Measurements from ENCODE around the gene XCR1. TPM values are rescaled to one million over a fixed set of nuclear protein-coding genes. Genes with fewer than 3 reads are reported as not detected.

XCR1 gene
- total and polyA plus RNA-seq, 2 donors from 2014 or later = 1.4 TPM; not detected in 1

- FAIRE-seq (no peak), DNase-seq (no peak)
- H3K9ac ChIP-seq (ENCODE audit: low read length in 3 of 3) = no peak overlapping the region
- no peak overlapping the region for H3K27ac ChIP-seq (ENCODE audit: low read depth in 2 of 2, low read length in 2 of 2)
- H3K4me3 ChIP-seq (ENCODE audit: low read length in 3 of 3) = no peak overlapping the region
- H3K27me3 ChIP-seq (ENCODE audit: control insufficient read depth, insufficient read depth, low read length) = no peaks in the 10 kb centered on the region
- H3K36me3 ChIP-seq (ENCODE audit: control insufficient read depth in 2 of 3, insufficient read depth in 3 of 3, low read length in 3 of 3) = no peaks in the 10 kb centered on the region
- TF ChIP-seq CTCF (IDR thresholded peaks at IDR 0.05; ENCODE audit: borderline replicate concordance, extremely low read depth, insufficient read depth) = no peak
- intact Hi-C loops (cut with DNase I) = no loop called here
- no peaks in the 10 kb centered on the region for H3K4me1 ChIP-seq (ENCODE audit: control insufficient read depth in 2 of 3, insufficient read depth in 2 of 3, low read depth in 1 of 3, low read length in 3 of 3)
- H3K9me3 ChIP-seq (ENCODE audit: control insufficient read depth in 2 of 3, insufficient read depth in 1 of 3, low read length in 3 of 3) = no peaks in the 10 kb centered on the region
Observed at GRCh38 chr3:46013316-46014094, 13.8 kb downstream of the XCR1 start.

- Histone ChIP-seq H3K9ac (ENCODE audit: low read length in 3 of 3) (no peak overlapping the region), H3K4me1 (ENCODE audit: control insufficient read depth in 2 of 3, insufficient read depth in 2 of 3, low read depth in 1 of 3, low read length in 3 of 3) (no peaks in the 10 kb centered on the region), H3K9me3 (ENCODE audit: control insufficient read depth in 2 of 3, insufficient read depth in 1 of 3, low read length in 3 of 3) (no peaks in the 10 kb centered on the region), H3K27me3 (ENCODE audit: control insufficient read depth, insufficient read depth, low read length) (no peaks in the 10 kb centered on the region), H3K27ac (ENCODE audit: low read depth in 2 of 2, low read length in 2 of 2) (no peak overlapping the region), H3K36me3 (ENCODE audit: control insufficient read depth in 2 of 3, insufficient read depth in 3 of 3, low read length in 3 of 3) (no peaks in the 10 kb centered on the region), H3K4me3 (ENCODE audit: low read length in 3 of 3) (no peak overlapping the region)
- no peak for FAIRE-seq
- no peak for TF ChIP-seq CTCF (IDR thresholded peaks at IDR 0.05; ENCODE audit: borderline replicate concordance, extremely low read depth, insufficient read depth)
- intact Hi-C loops (cut with DNase I) = no loop called here
- DNase-seq = no peak
Observed at GRCh38 chr3:46012246-46012645, 15.0 kb downstream of the XCR1 start.

- DNase-seq = no peak
- TF ChIP-seq CTCF (IDR thresholded peaks at IDR 0.05; ENCODE audit: borderline replicate concordance, extremely low read depth, insufficient read depth) = no peak
- Histone ChIP-seq H3K36me3 (ENCODE audit: control insufficient read depth in 2 of 3, insufficient read depth in 3 of 3, low read length in 3 of 3) (no peaks in the 10 kb centered on the region), H3K9ac (ENCODE audit: low read length in 3 of 3) (no peak overlapping the region), H3K4me3 (ENCODE audit: low read length in 3 of 3) (no peak overlapping the region), H3K4me1 (ENCODE audit: control insufficient read depth in 2 of 3, insufficient read depth in 2 of 3, low read depth in 1 of 3, low read length in 3 of 3) (no peaks in the 10 kb centered on the region), H3K27ac (ENCODE audit: low read depth in 2 of 2, low read length in 2 of 2) (no peak overlapping the region), H3K9me3 (ENCODE audit: control insufficient read depth in 2 of 3, insufficient read depth in 1 of 3, low read length in 3 of 3) (no peaks in the 10 kb centered on the region), H3K27me3 (ENCODE audit: control insufficient read depth, insufficient read depth, low read length) (no peaks in the 10 kb centered on the region)
- FAIRE-seq = no peak
- intact Hi-C loops (cut with DNase I) = no loop called here
Observed at GRCh38 chr3:46010519-46011113, 16.7 kb downstream of the XCR1 start.
